ENCODE results near the gene TMEM30A.
A peak's percentile ranks its signal among the peaks of the same experiment; 100 is the strongest.

Gene TMEM30A

DNA sequence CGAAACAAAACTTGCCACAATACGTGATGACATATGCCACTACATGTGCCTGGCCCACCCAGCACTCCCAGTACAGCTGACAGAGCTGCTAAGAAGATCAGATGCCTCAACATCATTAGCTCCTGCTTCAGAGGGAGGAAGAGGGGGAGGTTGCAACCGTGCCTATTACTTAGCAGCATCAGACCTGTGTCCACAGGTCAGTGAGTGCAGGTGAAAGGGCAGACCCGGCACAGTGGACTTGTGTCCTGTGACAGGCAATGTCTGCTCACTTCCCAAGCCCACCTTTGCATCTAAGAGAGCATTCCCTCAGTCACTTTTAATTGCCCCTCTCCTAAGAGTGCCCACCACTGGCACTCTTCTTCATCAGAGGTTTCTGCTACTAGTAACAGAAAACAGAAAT, 69.3 kb downstream of the TMEM30A start:
- no peak for DNase-seq (ENCODE audit: low spot score)

GRCh38 chr6:75213732-75214131, 70.9 kb downstream of the TMEM30A start:
- DNase-seq (ENCODE audit: low spot score): no peak

DNA sequence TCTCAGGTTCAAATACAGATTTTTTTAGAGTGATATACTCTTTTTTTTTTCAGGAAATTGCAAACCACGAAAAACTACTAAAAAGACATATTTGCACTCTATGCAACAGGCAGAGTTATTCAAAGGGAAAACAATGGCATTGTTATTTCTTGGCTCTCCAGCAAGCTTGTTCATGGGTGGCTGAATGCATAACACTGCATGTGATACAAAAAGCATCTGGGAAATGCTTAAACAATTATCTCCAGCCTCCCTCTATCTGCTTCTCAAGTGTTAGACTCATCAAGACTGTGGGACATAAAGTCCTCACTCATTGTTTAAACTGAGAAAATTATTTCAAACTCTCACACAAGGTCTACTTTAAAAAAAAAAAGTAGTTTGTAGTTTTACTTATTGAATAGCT, 71.5 kb downstream of the TMEM30A start:
- DNase-seq (ENCODE audit: low spot score): no peak

GRCh38 chr6:75211920-75212590, 72.5 kb downstream of the TMEM30A start:
- no peak for DNase-seq (ENCODE audit: low spot score)

- peak; percentile 26 for DNase-seq (ENCODE audit: low spot score)
Measured at GRCh38 chr6:75210885-75211739, 73.5 kb downstream of the TMEM30A start.

DNA sequence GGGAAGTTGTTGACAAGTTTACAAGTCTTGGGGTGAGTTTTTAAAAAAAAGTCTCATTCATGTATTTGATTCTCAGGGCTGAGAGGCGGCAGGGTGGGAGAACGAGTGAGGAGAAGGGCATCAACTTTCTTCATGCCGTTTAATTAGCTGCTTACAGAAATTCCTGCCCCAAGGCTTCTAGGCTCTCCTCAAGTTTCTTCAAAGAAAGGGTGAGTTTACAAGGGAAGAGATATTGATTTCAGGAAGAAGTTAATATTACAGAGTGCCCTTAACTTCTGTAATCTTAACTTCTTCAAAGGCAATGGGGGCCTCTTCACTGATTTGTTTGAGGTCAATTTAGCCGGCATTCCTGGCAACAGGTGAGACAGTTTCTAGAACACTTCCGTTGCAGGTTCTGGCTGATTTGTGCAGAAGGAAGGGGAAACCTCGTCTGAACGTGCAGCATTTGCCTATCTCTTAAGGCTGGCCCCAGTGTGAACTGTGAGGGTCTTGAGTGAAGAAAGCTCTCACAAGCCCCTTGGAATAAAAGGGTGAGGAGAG, 75.3 kb downstream of the TMEM30A start:
- DNase-seq (ENCODE audit: low spot score): no peak

DNA sequence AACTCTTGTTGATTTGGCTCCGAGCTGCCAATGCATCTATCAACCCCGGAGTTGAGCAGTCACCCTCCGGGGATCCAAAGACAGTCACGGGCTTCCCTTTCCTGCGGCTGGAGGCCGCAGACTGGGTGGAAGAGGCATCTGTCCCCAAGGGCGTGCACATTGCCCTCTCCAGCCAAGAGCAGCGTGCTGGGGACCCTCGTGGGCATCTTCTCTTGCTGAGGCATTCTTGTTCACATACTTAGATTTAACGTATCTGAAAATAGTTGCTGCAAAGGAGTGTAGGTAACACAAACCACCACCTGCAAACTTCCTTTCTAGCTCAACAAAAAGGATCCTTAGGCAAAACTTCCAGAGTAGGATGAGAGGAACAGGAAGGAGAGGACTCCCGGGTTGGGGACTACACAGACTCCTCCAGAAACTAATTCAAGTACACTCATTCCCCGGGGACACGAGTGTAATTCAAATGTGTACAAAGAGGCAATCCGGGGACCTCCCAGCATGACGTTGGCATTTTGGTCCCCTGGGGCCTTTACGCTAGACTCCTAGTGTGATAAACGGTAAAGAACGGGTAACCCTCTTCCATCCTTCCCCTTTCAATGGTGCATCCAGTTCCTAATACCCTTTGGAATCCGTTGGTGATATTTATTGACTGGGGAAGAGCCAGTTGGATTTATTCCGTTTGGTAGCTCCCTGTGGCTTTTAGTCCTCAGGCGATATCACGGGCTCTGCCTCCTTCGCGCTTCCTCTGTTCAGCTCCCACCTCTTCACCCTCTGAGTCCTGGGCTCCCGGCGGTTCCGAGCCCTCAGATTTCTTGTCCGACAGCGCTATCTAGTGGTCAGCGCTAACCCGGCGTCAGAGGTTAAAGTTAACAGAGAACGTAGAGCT, 76.1 kb downstream of the TMEM30A start:
- peak; percentile 67 for DNase-seq (ENCODE audit: low spot score)

DNA sequence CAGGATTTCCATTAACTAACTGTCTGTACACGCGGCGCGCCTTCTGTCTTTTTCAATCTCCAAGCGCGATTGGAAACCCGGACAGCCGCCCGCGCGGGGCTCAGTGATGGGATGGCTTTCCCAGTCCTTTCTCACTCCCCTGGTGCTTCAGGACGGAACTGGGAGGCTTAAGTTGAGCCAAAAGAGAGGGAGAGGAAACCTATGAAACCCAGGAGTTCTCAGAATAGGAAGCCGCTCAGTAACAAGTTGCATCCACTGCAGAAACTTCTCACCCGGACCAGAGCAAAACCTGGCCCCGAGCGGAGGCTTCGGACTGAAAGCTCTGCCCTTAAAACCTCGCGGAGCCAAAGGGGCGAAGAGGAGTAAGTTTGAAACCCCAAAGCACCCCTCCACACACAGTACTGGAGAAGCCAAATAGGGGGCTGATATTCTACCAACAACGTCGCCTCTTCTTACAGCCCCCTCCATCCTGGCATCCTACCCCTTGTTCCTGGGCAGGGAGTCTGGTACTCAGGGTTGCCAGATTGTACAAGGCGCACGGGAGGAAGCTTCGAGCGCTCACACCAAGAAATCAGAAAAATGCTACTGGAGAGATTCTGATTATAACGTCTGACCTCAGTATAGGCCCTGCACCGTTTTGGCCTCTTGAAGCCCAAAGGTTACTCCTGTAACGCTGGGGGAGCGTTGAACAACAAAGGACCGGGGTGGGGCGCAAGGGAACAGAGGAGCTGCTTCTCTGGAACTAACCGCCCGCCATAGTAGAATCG, 77.8 kb downstream of the TMEM30A start:
- DNase-seq (ENCODE audit: low spot score): peak; percentile 61

- DNase-seq (ENCODE audit: low spot score): peak; percentile 94
Measured at GRCh38 chr6:75205776-75206575, 78.6 kb downstream of the TMEM30A start, which contains the start of gene COL12A1. TSS of gene COL12A1 (minus strand) at chr6:75206053. CDS start at chr6:75202792, 3,261 bp downstream.

DNA sequence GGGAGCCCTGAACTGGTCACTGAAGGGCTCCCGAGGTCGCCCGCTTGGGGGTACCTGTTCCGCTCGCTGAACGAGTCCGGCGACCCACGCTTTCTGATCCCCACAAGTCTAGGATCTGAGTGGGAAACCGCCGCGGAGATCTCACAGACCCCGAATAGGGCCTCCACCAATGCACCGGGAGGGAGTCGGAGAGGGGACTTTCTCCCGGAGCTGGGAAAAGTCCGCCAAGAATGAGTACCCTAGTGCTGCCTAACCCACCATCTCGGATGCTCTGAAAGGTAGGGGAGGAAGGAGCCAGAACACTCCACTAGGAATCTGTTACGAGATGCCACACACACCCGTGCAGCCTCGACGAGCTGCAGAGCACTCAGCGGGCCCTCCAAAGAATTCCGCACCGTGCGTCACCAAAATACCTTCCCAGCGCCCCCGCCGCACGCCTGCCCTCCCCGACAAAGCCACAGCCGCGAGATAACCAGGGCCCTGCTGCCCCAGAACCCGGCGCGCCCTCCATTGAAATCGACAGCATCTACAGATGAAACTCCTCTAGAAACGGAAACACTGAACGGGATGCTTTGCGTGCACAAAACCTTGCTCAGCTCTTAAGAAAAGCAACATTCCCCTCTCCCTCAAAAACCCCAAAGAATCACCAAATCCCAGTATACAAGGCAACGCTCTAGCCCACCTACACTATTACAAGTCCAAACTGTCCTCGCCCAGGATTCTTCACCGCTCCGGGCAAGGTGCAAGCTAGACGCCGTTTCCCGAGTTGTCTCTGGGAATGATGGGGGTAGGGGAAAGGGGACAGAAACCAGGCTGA, 79.4 kb downstream of the TMEM30A start:
- DNase-seq (ENCODE audit: low spot score): peak; percentile 74

DNA sequence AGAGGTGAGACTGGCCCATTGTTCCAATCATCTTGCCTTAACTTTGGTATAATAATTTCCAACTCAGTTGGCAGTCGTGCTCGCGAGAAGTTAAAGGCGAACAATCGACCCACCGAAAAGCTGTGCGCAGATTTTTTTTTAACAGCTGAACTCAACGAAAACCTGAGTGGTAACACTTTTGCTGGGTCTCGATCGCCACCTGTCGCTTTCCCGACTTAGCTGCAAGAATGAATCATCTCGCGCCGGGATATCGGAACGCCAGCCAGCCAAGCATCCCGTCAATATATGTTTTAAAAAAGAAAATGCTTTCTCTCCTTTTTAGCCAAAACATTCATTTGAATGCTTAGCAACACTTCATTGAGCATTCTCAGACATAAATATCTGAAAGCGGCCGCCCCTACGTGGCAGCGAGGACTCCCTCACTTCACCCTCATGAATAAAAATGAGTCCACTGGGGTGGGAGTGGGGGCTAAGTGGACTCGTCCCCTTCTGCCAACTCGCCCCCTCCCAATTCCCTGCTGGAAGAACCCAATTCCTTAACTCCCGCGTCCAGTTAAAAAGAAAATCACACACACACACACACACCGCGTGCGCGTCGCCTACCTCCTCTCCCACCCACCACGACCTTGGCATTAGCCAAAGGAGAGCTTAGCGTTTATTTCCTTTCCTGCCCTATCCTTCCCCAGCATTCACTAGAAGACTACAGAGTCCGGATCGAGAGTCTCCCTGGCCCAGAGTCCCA, 80.2 kb downstream of the TMEM30A start:
- peak; percentile 81 for DNase-seq (ENCODE audit: low spot score)

DNA sequence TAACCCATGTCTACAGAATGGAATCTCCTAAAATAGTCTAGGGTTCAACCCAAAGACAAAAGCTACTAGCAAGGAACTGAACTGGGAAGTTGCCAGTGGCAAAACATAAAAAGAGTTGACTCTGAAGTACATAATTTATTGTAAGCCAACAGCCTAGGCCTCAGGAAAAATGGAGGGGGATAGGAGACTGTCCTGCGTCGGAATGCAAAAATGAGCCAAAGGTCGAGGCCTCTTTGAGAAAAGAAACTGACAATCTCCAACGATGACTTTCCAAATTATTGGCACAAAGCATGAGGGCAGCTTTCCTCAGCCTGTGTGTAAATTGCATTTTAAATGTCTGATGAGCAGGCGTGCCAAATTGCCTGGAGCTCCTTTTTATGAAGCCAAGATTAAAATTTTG, 80.9 kb downstream of the TMEM30A start:
- peak; percentile 11 for DNase-seq (ENCODE audit: low spot score)

All from hepatic stellate cell (primary cell).